T1000 (cell line): ENCODE measurements around the gene FAM174A.
A peak's percentile ranks its signal among the peaks of the same experiment; 100 is the strongest.
"Not testable (repeated sequence)": the region's sequence is repeated elsewhere in the genome, so short reads cannot be mapped to it uniquely, and the experiment has no call there.

Experiments used
- DNase-seq: peaks from one replicate; lab custom pipeline; 2025; ENCODE audit warnings: mixed read lengths; lab: John Stamatoyannopoulos, UW

FAM174A gene

DNA sequence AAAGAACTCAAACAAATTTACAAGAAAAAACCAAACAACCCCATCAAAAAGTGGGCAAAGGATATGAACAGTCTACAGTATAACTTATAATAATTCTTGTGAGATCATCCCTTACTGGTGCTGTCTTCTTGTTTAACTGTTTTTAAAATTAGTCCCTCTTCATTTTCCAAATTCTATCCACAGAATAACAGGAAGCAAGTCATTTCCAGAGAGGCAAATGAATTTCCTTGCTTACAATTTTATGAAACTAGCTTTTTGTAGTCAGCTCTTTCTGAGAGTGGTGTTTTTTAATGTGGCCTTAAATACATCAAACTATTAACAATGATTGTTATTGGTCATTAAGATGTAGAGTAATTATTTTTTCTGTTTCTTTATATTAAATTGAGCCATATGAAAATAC is 40.6 kb downstream of the FAM174A start:
- DNase-seq = no peak

DNA sequence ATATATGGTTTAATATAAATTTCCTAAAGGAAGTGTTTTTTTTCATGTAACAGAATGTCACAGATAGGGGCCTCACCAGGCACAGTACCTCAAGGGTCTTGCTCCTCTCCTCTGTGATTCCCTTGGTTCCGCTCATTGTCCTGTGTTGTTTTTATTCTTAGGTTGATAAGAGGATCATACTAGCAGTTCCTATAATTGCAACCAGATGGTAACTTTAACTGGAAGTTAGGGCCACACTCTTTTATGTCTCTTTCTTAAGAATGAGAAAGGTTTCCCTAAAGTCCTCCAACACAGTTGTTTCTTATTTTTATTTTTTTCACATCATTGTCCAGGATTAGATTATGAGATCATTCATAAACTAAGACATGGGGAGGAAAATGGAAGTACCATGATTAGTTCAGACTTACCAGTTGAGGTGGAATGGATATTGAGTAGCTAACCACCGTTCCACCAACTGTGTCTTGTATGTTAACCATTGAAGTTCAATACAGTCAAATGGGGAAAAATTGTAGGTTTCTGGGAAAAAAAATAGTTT is 41.1 kb downstream of the FAM174A start:
- DNase-seq = no peak

DNA sequence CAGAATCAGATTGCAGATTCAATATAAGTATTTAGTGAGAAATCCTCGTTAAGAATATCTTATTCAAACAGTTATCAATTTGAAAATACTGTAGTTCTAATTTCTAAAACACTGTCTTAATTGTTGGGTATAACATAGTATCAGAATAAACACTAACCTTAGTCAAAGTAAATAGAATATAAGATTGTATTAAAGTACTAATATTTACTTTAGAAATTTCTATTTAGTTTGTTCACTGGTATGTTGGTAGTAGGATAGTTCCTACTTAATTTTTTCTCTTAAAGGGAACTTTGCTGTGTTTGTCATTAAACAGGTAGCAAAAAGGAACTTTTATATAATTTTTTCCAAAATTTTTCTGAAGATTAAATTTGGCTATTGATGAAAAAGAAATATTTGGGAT is 42.3 kb downstream of the FAM174A start:
- no peak for DNase-seq

DNA sequence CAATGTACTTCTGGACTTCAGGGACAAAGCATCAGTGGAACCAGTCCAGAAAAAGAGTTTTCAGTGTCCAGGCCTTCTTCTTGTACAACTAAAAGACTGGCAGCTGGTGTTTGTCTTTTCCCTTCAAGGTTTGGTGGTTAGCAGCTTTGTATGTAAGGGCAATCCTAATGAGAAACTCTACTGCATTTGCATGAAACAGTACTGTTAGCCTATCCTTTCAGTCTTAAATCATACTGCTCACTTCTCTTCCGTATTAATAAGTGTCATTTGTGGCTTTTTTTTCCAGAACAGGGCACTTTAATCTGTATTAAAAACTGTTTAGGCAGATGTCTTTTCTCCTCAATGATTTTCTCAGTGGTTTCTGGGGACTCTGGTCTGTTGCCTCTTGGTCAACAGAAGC is 48.9 kb downstream of the FAM174A start:
- DNase-seq = no peak

DNA sequence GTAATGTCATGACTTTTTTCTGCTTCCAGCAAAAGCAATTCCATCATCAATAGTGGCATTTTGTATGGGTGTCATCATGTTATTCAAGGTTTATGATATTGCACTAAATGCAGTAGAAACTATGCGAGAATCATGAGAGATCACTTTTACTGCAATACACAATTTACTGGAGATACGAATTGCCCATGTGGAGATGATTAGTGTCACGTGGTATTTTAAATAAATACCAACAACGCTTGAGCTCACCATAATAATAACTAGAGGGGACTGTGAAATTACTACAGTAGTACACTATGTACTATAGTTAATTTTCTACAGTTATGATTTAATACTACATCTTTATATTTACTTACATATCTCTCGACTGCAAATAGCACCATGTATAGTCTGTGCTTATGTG is 49.7 kb downstream of the FAM174A start:
- DNase-seq = no peak

DNA sequence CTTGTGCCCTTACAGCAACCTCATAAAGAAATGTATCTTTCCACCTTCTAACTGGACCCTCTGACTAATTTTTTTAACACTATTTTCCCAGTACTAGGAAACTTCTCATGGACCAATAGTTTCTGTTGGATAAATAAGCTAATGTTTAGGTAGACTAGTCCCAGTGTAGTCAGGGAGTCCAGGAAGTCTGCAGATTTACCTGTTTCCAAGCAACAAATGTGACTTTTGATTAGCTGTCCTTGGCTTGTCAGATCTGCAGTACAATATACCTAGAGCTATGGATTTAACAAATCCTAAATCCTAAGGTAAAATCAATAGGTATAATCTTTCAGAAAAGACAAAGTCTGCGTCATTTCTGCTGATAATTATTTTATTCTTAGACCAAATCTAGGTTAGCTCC is 55.7 kb downstream of the FAM174A start:
- DNase-seq = no peak

DNA sequence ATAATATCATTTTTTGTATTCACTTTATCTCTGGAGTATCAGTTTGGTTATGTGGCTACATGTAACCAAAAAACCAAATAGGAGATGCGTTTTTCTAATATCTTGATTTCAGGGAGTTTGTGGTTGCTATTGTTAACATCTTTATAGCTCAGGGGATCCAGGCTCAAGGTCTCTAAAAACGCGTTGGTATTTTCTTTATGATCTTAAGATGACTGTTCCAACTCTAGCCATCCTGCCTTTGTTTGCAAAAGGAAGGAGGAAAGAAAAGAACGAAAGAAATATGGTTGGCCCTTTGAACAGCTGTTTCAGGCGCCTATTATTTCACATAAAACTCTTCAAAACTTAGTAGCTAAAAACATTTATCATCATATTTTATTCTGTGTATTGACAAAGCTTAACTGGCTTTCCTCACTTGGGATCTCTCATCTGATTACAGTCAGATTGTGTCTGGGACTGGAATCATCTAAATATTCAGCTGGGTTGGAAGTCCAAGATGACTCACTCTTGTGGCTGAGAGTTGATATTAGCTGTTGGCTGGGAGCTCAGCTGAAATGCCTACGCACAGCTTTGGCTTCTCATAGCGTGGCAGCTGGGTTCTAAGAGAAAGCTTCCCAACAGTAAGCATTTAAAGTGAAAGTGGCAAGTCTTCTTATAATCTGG is 60.1 kb downstream of the FAM174A start:
- DNase-seq = peak; percentile 21

DNA sequence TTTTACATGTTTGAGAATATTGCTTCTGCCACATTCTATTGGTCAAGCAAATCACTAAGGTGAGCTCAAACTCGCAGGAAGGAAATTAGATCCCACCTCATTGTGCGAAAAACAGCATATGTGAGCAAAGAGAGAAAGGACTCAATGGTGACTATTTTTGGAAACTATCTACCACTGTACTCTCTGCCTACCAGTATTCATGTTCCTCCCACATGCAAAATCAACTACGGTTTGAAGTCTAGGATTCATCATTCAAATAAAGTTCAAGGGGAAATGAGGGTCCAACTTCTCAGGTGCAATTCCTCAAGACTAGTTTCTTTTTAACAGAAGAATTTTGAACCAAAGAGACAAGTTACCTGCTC is 60.6 kb downstream of the FAM174A start:
- no peak for DNase-seq

DNA sequence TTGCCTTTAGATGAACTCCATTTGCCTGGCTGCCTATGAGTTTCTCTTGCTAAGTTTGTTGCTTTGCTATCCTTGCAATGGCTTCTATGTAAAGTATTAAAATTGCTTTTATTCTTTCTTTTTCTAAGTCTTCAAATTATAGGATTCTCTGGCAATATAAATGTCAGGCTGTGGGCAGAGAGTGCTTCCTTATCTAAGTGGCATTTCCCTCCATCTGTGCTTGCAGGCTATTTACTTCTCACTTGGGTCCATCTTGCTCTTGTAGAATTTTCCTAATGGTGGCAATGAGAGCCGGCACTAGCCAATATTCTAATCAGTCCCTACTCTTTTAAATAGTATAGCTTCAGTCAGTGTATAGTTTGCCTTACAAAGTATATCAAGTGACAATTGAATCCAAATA is 63.3 kb downstream of the FAM174A start:
- no peak for DNase-seq

DNA sequence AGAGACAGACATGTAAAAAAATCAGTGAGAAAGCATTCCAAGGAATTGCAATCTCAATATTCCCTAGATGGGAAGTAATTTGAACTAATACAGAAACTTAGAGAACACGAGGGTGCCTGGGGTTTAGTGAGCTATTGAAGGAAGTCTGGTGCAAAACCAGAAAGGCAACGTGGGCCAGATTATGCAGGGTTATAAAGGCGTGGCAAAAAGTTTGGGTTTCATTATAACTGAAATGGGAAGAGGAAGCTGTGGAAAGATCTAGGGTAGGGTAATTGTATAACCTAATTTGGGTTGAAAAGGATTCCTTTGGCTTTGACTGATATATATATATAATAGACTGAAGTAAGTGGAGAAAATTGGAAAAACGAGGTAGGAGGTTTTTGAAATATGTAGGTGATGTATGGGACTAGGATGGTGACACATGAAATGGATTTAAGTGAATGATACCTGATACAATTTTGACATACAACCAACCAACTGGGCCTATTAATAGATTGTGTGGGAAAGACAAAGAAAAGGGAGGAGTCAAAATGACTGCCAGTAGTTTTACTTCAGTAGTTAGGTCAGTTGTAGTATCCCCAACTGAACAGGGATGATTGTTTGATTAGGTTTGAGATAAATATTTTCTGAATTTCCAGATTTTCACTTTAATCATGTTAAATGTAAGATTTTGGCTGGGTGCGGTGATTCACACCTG is 65.3 kb downstream of the FAM174A start:
- no peak for DNase-seq

DNA sequence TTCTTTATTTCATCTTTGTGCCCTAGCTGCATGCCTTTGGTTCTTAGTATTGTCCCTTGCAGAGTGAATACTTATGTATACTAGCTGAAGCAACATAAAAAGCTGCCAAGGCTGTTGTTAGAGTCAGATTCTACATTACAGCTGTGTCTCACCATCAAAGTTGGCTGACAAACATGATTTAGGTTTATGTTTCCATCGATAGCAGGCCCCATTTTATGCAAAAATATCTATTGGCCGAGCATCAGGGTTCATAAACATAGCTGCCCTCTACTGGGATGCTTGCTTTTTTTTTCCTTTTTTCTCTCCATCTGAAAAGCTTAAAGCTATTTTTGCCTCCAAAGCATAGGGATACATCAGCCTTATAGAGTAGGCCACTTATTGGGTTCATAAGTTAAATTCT is 68.0 kb downstream of the FAM174A start:
- no peak for DNase-seq

DNA sequence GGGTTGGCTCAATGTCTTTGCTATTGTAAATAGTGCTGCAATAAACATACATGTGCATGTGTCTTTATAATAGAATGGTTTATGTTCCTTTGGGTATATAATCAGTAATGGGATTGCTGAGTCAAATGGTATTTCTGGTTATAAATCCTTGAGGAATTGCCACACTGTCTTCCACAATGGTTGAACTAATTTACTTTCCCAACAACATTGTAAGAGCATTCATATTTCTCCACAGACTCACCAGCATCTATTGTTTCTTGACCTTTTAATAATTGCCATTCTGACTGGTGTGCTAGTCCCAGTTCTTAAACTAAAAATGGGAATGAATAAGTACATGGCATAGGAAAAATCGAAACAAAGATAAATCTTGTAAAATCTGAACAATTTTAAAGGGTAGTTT is 68.8 kb downstream of the FAM174A start:
- not testable (repeated sequence) for DNase-seq

DNA sequence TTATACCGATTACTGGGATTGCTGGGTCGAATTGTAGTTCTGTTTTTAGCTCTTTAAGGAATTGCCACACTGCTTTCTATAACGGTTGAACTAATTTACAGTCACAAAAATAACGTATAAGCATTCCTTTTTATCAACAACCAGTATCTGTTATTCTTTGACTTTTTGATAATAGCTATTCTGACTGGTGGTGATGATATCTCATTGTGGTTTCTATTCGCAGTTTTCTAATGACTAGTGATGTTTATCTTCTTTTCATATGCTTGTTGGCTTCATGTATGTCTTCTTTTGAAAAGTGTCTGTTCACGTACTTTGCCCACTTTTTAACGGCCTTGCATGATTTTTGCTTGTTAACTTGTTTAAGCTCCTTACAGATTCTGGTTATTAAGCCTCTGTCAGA is 74.4 kb downstream of the FAM174A start:
- no peak for DNase-seq

DNA sequence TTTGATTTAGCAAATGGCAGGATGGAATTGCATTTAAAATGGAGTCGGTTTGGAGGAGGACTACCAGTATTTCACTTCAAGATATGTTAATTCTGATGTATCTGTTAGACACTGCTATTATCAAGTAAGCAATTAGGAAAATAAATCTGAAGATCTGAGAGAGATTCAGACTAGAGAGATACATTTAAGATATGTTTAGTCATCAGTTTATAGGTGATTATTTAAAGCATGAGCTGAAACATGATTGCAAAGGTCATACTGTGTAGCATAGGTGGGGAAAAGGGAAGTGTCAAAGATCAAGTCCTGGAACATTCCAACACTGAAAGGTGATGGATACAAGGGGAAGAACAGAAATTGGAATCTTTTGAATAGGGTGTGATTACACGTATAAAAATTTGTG is 79.1 kb downstream of the FAM174A start:
- DNase-seq = no peak

DNA sequence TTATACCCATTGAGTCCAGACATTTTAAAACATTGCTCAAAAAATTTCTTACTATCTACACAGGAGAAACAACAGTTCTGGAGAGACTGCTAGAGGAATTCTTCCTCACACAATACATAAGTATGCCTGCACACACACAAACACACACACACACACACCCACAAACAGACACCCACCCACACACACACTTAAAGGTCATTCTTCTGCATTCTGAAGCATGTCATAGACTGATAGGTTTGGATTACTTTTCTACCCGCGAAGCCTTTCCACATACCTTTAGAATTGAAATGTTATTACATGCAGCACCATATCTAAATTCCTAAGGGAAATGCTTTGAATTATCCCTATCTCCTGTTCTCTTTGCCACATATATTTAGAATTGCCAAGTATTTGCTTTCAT is 80.2 kb downstream of the FAM174A start:
- DNase-seq = no peak

DNA sequence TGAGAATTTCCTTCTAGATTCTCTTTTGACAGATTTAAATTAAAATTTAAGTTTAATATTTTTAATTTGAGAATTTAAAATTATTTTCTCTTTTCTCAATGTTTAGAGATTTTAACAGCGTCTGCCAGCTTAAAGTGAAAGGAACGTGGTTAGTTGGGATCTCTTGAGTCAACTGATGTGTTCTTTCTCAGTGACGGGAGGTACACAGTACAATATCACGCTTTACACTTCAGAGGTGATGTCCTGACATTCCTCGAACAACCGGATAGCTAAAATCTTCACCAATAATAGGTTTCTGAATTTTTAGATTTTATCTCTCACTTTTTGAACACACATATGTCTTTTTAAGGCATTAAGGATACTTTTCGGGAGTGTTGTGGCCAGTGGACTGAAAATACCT is 81.1 kb downstream of the FAM174A start:
- no peak for DNase-seq

DNA sequence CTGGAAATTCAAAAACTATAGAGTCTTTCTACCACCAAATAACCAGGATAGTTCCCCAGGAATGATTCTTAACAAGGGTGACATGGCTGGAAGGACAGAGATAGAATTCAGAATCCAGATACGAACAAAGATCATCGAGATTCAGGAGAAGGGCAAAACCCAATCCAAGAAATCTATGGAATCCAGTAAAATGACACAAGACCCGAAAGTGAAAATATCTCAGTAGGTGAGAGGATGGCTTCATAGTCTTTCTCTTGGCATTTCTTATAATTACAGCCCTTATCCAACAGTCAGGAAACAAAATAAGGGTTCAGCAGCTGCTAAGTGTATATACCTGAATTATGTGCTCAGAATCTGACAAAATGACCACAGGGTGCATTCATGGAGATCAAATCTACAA is 81.8 kb downstream of the FAM174A start:
- DNase-seq = no peak

DNA sequence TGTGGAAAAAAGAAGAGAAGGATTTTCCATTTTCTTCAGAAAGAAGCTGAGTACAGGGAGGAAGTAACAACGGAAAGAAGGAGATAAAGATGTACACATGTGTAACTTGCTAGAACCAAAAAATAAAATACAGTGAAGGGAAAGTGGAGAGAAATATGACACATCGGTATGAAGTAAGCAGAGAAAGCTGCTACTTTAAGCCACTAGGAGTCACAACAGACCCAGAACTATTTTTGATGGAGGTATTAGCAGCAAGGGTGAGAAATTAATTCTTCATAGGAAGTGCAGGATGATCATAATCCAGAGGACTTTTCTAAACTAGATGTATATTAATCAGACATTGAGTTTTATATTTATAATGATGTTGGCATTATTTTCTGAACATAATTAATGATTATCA is 88.5 kb downstream of the FAM174A start:
- no peak for DNase-seq

DNA sequence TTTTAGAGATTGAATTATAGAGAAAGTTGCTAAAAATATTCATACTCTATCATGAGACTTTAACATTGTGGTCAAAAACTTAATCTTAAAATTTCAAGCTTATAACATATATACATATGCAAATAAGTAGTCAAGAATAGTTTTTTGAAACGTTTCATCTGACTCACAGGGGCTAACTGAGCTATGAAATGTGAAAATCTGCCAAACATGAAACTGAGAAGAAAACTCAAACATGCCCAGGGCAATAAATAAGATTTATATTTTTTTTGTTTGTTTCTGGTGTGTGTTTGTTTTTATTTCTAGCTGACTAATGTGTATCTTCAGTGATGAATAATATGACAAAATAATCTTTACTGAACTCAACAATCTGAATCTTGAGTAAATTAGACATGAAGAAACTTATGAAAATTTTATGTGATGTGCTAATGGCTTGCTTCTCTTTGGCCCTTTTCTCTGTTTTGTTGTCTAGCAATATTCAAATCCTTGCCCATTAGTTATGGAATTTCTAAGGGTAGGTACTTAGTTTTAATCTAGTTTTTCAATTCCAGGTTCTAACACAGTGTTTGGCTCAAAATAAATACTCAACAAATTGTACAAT is 99.9 kb downstream of the FAM174A start:
- no peak for DNase-seq
